Uterus (tissue), 4 donors: Measurements from ENCODE around the gene JAM3. TPM values are rescaled to one million over a fixed set of nuclear protein-coding genes. Genes with fewer than 3 reads are reported as not detected.

Source experiments
- DNase-seq, 2 donors: peaks; one replicate each; pipeline ENCODE4 v3.0.0-alpha.2; 2019 to 2020
- H3K27ac ChIP-seq, 2 donors: fragments of 200-600 bp; sonication (generic); 1 replicate in 1 of 2; 2 replicates in 1 of 2; pipeline ENCODE4 v1.5.1; 2016 to 2018
- H3K27me3 ChIP-seq, 2 donors: fragments of 200-600 bp; sonication (generic); one replicate each; pipeline ENCODE4 v1.5.1; 2018 to 2019; ENCODE audit warnings: control low read depth in 1 of 2
- H3K36me3 ChIP-seq, 2 donors: fragments of 200-600 bp; sonication (generic); one replicate each; pipeline ENCODE4 v1.5.1; 2019; ENCODE audit warnings: control low read depth in 1 of 2
- H3K4me1 ChIP-seq, 2 donors: fragments of 200-600 bp; sonication (generic); one replicate each; pipeline ENCODE4 v1.5.1; 2018 to 2019; ENCODE audit warnings: control low read depth in 1 of 2
- H3K4me3 ChIP-seq, 2 donors: fragments of 200-600 bp; sonication (generic); 1 replicate in 1 of 2; 2 replicates in 1 of 2; pipeline ENCODE4 v1.5.1; 2018 to 2019; ENCODE audit warnings: mild to moderate bottlenecking in 1 of 2
- H3K9me3 ChIP-seq, 2 donors: fragments of 200-600 bp; sonication (generic); one replicate each; pipeline ENCODE4 v1.5.1; 2019; ENCODE audit warnings: control low read depth in 1 of 2
- POLR2A ChIP-seq, 2 donors: fragments of 450-650 bp; IDR thresholded peaks; one replicate each; pipeline ENCODE4 v1.6.1; 2016; ENCODE audit warnings: antibody characterized with exemption in 2 of 2, mild to moderate bottlenecking in 1 of 2, moderate library complexity in 1 of 2
- intact Hi-C: fragments of 100-400 bp; cut with DNase I; formaldehyde crosslinking; loops from one replicate; pipeline ENCODE4 v1.15.1; 2023; ENCODE audit warnings: low total_unique reads
- total RNA-seq, 4 donors: library from RNA; depleted of rRNA in 3 of 4; stranded (reverse); fragments of >200 nt in 3 of 4; gene quantifications; one replicate each; pipeline versions ENCODE4 v1.1.0 to v1.2.4, GENCODE V29; 2014 to 2023
- TF ChIP-seq, protein P1 (sequence below), 4 experiments: fragments of 200-600 bp in 2 of 4; fragments of 450-650 bp in 2 of 4; sonication (generic) in 2 of 4; IDR thresholded peaks; one replicate each; pipeline ENCODE4 v1.5.1; 2016 to 2019; ENCODE audit warnings: antibody characterized with exemption in 4 of 4, mild to moderate bottlenecking in 2 of 4, moderate library complexity in 1 of 4
- donor health status: DM: yes; HTN: yes; CAD: no.

The JAM3 gene
- total RNA-seq, 4 donors from 2014 or later = 51.7 to 86.7 (median 68.1) TPM

DNA sequence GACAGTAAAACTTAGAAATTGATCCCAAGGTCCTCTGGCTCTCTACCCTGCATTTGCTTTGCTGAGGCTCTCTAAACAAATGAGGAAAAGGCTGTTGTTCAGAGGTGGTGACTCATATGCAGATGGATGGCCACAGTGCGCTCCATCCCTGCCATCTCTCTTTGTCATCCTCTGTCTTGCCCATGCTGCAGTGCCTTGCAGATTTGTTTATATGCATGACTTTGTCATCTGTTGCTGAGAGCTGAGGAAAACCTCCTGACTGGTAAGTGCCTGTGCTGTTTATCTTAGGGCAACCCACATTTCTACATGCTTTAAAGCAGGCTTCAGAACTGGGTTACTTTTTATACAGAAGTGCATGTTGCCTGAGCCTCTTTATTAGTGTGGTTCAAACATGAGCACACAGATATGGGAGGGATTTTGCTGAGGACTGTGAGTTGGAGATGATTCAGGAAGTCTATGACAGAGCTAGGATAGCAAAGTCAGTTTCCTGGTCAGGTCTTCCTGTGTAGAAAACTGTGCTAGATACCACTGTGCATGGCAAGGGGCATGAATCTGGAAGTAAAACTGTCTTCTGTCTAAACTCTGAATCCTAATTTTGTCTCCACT, 57.4 kb downstream of the JAM3 start:
- H3K4me1 ChIP-seq = peaks cover 9 to 13% of the 10 kb centered on the region in 2 donors
- no peak for TF ChIP-seq POLR2A (IDR thresholded peaks at IDR 0.05)
- TF ChIP-seq, protein P1, sequence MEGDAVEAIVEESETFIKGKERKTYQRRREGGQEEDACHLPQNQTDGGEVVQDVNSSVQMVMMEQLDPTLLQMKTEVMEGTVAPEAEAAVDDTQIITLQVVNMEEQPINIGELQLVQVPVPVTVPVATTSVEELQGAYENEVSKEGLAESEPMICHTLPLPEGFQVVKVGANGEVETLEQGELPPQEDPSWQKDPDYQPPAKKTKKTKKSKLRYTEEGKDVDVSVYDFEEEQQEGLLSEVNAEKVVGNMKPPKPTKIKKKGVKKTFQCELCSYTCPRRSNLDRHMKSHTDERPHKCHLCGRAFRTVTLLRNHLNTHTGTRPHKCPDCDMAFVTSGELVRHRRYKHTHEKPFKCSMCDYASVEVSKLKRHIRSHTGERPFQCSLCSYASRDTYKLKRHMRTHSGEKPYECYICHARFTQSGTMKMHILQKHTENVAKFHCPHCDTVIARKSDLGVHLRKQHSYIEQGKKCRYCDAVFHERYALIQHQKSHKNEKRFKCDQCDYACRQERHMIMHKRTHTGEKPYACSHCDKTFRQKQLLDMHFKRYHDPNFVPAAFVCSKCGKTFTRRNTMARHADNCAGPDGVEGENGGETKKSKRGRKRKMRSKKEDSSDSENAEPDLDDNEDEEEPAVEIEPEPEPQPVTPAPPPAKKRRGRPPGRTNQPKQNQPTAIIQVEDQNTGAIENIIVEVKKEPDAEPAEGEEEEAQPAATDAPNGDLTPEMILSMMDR (IDR thresholded peaks at IDR 0.05) = no peak
- peak overlapping the region; percentile 59 to 99 for H3K27ac ChIP-seq
- no peak overlapping the region for H3K4me3 ChIP-seq
- no peaks in the 10 kb centered on the region for H3K36me3 ChIP-seq
- DNase-seq = no peak
- no peaks in the 10 kb centered on the region for H3K27me3 ChIP-seq
- intact Hi-C loops = no loop called here
- no peaks in the 10 kb centered on the region for H3K9me3 ChIP-seq

DNA sequence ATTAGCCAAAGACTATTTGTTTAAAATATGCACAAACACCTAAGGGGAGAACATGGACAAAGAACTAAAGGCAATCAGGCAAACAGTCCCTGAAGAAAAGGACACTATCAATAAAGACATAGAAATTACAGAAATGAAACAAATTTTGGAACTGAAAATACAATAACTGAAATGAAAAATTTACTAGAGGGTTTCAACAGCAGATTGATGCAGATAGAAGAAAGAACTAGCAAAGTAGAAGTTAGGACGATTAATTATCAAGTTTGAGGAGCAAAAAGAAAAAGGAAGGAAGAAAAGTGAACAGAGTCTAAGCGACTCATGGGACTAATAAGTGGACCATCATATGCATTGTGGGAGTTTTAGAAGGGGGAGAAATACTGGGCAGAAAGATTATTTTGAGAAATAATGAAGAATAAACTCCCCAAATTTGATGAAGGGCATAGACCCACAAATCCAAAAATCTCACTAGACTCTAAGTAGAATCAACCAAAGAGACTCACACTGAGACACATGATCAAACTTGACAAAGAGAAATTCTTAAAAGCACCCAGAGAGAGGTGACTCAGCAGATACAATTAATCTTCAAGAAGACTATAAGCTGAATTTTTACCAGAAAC, 62.9 kb downstream of the JAM3 start:
- intact Hi-C loops = no loop called here
- no peaks in the 10 kb centered on the region for H3K4me1 ChIP-seq
- no peak for TF ChIP-seq POLR2A (IDR thresholded peaks at IDR 0.05)
- TF ChIP-seq, protein P1 (IDR thresholded peaks at IDR 0.05) = no peak
- no peak for DNase-seq
- no peaks in the 10 kb centered on the region for H3K36me3 ChIP-seq
- peaks cover 0 to 3% of the 10 kb centered on the region in 2 donors for H3K9me3 ChIP-seq
- H3K27me3 ChIP-seq = no peaks in the 10 kb centered on the region
- H3K4me3 ChIP-seq = no peak overlapping the region
- no peak overlapping the region for H3K27ac ChIP-seq

- TF ChIP-seq POLR2A (IDR thresholded peaks at IDR 0.05) = no peak
- TF ChIP-seq, protein P1 (IDR thresholded peaks at IDR 0.05) = no peak
- Histone ChIP-seq H3K9me3 (peaks cover 0 to 3% of the 10 kb centered on the region in 2 donors), H3K27me3 (no peaks in the 10 kb centered on the region), H3K27ac (no peak overlapping the region), H3K4me3 (no peak overlapping the region), H3K4me1 (no peaks in the 10 kb centered on the region), H3K36me3 (no peaks in the 10 kb centered on the region)
- DNase-seq = no peak
- intact Hi-C loops = no loop called here
Observed at GRCh38 chr11:134132808-134133207, 63.9 kb downstream of the JAM3 start.

GRCh38 chr11:134134167-134134566, 65.3 kb downstream of the JAM3 start:
- Histone ChIP-seq H3K36me3 (no peaks in the 10 kb centered on the region), H3K9me3 (peaks cover 0 to 3% of the 10 kb centered on the region in 2 donors), H3K4me3 (no peak overlapping the region), H3K27ac (no peak overlapping the region), H3K27me3 (no peaks in the 10 kb centered on the region), H3K4me1 (no peaks in the 10 kb centered on the region)
- no peak for DNase-seq
- TF ChIP-seq, protein P1 (IDR thresholded peaks at IDR 0.05) = no peak
- no peak for TF ChIP-seq POLR2A (IDR thresholded peaks at IDR 0.05)
- intact Hi-C loops = no loop called here

GRCh38 chr11:134138376-134138775, 69.5 kb downstream of the JAM3 start:
- Histone ChIP-seq H3K4me1 (no peaks in the 10 kb centered on the region), H3K27ac (peak overlapping the region in 1 of 2 donors; percentile 84), H3K36me3 (no peaks in the 10 kb centered on the region), H3K27me3 (no peaks in the 10 kb centered on the region), H3K9me3 (no peaks in the 10 kb centered on the region), H3K4me3 (no peak overlapping the region)
- intact Hi-C loops = loop anchor here (2.0 kb wide), 1 partner anchor 88 kb away; no protein-coding TSS in a partner anchor
- TF ChIP-seq, protein P1 (IDR thresholded peaks at IDR 0.05) = no peak
- no peak for TF ChIP-seq POLR2A (IDR thresholded peaks at IDR 0.05)
- DNase-seq = no peak
